Body of pancreas (tissue), 4 donors: Measurements from ENCODE around the gene RAPH1.

ENCODE experiments used
- CTCF ChIP-seq, 7 experiments: fragments of 450-650 bp in 4 of 7; fragments of 200-600 bp in 3 of 7; sonication (generic) in 3 of 7; IDR thresholded peaks; one replicate each; pipeline ENCODE4 v1.5.1; 2016 to 2019; ENCODE audit warnings: antibody characterized with exemption in 7 of 7
- POLR2A ChIP-seq, 3 donors: fragments of 450-650 bp; IDR thresholded peaks; one replicate each; pipeline ENCODE4 v1.6.1; 2016; ENCODE audit warnings: antibody characterized with exemption in 3 of 3, mild to moderate bottlenecking in 2 of 3

GRCh38 chr2:203583084-203583695, 48.1 kb upstream of the RAPH1 start:
- TF ChIP-seq POLR2A (IDR thresholded peaks at IDR 0.05) (no peak), CTCF (IDR thresholded peaks at IDR 0.05) (no peak)
